ENCODE data around the gene KCNK4. TPM values are rescaled to one million over a fixed set of nuclear protein-coding genes. Genes with fewer than 3 reads are reported as not detected.

Gene KCNK4
- total RNA-seq, 3 donors from 2014 or later: not detected

DNA sequence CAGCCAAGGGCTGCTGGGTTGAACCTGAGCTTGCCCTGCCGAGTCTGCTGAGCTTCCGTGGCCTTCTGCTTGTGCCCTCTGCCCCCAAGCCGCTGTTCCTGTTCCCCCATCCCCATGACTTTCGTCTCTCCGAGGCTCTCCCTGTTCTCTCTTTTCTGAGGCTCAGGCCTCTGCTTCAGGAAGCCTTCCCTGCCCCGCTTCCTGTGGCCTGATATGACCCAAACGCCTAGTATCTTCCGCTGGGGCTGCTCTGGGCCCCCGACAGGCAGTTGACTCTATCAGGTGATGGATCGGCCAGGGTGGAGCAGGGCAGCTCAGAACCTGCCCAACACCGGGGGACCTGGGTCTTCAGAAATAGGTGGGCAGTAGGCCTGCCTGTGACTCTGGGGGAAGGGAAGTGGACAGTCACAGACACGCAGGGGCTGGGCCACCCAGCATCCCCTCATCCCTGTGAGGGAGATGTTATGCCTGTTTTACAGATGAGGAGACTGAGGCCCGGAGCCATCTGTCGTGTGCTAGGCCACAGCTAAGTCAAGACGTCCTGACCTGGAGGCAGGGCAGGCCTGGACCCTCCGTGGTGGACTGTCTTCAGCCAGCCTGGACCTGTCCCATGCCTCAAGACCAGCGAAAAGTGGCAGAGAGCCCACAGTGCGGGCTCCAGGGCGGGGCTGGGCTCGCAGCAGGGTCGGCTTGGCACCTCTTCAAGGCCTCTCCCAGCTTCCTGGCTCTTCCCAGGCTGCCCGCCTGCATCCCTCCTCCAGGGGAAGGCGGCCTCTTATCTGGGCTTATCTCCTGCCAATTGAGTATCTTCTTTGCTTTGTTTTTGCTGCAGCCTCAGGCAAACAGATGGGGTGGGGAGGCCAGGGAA, 22.8 kb upstream of the KCNK4 start:
- DNase-seq (peak; percentile 80 to 87 (median 83)), ATAC-seq (peak; percentile 10)
- H3K9me3 ChIP-seq: no peaks in the 10 kb centered on the region
- TF ChIP-seq, protein P1, sequence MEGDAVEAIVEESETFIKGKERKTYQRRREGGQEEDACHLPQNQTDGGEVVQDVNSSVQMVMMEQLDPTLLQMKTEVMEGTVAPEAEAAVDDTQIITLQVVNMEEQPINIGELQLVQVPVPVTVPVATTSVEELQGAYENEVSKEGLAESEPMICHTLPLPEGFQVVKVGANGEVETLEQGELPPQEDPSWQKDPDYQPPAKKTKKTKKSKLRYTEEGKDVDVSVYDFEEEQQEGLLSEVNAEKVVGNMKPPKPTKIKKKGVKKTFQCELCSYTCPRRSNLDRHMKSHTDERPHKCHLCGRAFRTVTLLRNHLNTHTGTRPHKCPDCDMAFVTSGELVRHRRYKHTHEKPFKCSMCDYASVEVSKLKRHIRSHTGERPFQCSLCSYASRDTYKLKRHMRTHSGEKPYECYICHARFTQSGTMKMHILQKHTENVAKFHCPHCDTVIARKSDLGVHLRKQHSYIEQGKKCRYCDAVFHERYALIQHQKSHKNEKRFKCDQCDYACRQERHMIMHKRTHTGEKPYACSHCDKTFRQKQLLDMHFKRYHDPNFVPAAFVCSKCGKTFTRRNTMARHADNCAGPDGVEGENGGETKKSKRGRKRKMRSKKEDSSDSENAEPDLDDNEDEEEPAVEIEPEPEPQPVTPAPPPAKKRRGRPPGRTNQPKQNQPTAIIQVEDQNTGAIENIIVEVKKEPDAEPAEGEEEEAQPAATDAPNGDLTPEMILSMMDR (IDR thresholded peaks at IDR 0.05): no peak
- intact Hi-C loops (cut with DNase I, micrococcal nuclease): no loop called here
- H3K36me3 ChIP-seq (ENCODE audit: low read depth): peaks cover 4% of the 10 kb centered on the region
- peaks cover 27% of the 10 kb centered on the region for H3K4me1 ChIP-seq (ENCODE audit: low read depth)
- no peak overlapping the region for H3K4me3 ChIP-seq

DNA sequence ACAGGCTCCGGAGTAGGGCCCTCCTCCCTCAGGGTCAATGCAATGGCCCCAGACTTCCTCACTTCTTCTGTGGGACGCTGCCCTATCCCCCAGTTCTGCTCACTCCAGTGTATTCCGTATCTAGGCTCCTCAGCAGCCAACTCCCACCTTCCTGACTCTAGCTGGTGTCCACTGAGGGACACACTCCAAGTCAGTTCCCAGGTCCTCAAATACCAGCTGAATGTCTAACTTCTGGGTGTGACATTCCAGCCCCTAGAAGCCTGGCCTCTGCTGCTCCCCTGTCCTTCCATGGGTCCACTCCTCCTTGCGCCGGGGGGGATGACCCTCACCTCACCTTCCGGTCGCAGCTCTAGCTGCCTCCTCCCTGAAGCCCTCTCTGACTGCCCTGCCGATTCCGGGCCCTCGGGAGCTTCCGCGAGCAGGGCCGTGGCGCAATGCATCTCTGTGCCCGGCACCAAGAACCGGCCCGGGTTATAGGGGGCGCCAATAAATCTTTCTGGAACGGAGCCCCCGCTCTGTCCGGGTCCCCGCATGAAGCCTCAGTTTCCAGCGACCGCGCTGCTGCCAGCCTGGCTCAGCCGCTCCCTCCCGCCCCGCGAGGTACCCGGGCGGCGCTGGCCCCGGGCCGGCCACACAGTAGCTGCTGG, 22.1 kb upstream of the KCNK4 start:
- no peaks in the 10 kb centered on the region for H3K9me3 ChIP-seq
- intact Hi-C loops (cut with DNase I, micrococcal nuclease): no loop called here
- H3K4me3 ChIP-seq: peak overlapping the region; percentile 46
- TF ChIP-seq, protein P1 (IDR thresholded peaks at IDR 0.05): no peak
- ATAC-seq (peak; percentile 21), DNase-seq (peak; percentile 74 to 87 (median 83))
- peaks cover 32% of the 10 kb centered on the region for H3K4me1 ChIP-seq (ENCODE audit: low read depth)
- peaks cover 4% of the 10 kb centered on the region for H3K36me3 ChIP-seq (ENCODE audit: low read depth)

DNA sequence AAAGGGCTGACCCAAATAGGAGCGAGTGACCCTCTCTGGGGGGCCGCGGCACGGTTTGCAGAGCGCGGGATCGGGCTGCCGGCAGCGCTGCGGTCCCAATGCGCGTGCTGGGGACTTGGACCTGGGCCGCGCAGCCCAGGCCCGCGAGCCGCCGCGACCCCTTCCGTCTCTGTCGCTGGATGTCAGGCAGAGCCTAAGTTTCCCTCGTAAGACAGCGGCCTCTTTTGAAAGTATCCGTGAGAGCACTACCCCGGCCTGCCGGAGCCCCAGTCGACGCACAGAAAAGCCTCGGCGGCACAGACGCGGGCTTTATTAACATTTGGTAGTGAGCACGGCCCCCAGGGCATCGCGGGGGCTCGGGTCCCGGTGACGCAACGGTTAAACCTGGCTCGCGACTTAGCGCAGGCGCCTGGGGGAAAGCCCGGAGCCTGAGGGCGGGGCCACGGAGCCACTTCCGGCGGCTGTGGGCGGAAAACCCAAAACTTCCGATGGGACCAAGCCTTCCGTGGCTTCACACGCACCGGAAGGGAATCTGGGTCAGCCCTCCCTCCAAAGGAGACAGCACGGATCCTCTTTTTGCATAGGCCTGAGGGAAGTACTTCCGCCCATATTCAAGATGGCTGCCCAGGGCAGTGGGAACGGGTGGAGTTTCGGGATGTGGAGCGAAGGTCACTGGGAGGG, 21.4 kb upstream of the KCNK4 start:
- intact Hi-C loops (cut with DNase I, micrococcal nuclease): no loop called here
- ATAC-seq (peak; percentile 81), DNase-seq (peak; percentile 97 to 98 (median 98))
- Histone ChIP-seq H3K9me3 (no peaks in the 10 kb centered on the region), H3K36me3 (ENCODE audit: low read depth) (peaks cover 4% of the 10 kb centered on the region), H3K4me1 (ENCODE audit: low read depth) (peaks cover 35% of the 10 kb centered on the region), H3K4me3 (peak overlapping the region; percentile 46)
- TF ChIP-seq, protein P1 (IDR thresholded peaks at IDR 0.05): no peak

DNA sequence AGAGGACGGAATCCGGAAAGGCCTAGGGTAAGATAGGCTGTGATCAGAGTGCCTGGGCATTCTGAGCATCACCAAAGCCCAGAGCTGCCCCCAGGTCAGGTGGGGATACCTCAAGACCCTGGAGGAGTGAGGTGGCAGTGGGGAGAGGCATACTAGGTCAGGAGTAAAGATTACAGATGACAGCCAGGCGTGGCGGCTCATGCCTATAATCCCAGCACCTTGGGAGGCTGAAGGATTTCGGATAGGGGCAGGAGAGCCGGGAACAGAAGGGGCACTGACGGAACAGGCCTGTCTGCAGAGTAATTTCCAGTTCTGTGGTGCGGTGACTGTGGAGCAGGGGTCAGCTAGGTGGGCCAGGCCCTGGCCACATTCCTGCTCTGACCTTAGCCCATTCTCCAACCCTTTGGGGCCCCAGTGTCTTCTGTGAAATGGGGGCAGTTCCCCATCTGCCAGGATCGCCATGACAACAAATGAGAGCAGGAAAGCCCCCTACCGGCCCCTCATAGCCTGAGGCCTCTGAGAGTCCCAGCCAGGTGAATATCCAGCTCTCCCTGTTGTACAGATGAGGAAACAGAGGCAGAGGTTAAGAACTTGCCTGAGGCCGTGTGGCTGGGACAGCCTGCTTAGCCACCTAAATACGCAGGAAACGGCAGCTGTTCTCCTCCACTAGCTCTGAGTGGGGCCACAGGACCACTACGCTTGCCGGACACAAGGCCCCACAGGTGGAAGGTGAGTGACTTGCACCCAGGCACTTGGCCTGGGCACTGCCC, 15.9 kb upstream of the KCNK4 start:
- no peak for ATAC-seq

More for the DNA sequence above, 15.9 kb upstream of the KCNK4 start:
- TF ChIP-seq, protein P1 (IDR thresholded peaks at IDR 0.05): no peak
- Histone ChIP-seq H3K36me3 (ENCODE audit: low read depth) (no peaks in the 10 kb centered on the region), H3K4me3 (no peak overlapping the region), H3K4me1 (ENCODE audit: low read depth) (peaks cover 33% of the 10 kb centered on the region), H3K9me3 (no peaks in the 10 kb centered on the region)
- intact Hi-C loops (cut with DNase I, micrococcal nuclease): no loop called here
- DNase-seq: peak in 1 of 3 donors; percentile 47
